Upper lobe of left lung (tissue), 4 donors: ENCODE results near the gene ATP11A.

Experiments
- CTCF ChIP-seq, 6 experiments: fragments of 450-650 bp in 4 of 6; fragments of 200-600 bp in 2 of 6; sonication (generic) in 2 of 6; IDR thresholded peaks; one replicate each; pipeline ENCODE4 v1.5.1; 2016 to 2019; ENCODE audit warnings: antibody characterized with exemption in 6 of 6
- POLR2A ChIP-seq, 4 donors: fragments of 450-650 bp; IDR thresholded peaks; one replicate each; pipeline ENCODE4 v1.5.1; 2016 to 2017; ENCODE audit warnings: antibody characterized with exemption in 4 of 4, mild to moderate bottlenecking in 2 of 4
- POLR2AphosphoS5 ChIP-seq, 2 donors: sonication (generic); formaldehyde crosslinking; IDR thresholded peaks; one replicate each; pipeline ENCODE4 v1.5.1; 2017; ENCODE audit warnings: antibody characterized with exemption in 2 of 2

- TF ChIP-seq CTCF (IDR thresholded peaks at IDR 0.05): no peak
- no peak for TF ChIP-seq POLR2A (IDR thresholded peaks at IDR 0.05)
- TF ChIP-seq POLR2AphosphoS5 (IDR thresholded peaks at IDR 0.05): no peak
Observed at GRCh38 chr13:112894673-112895481, 205.0 kb downstream of the ATP11A start.
